ENCODE data around the gene B4GALT2. TPM values are rescaled to one million over a fixed set of nuclear protein-coding genes. Genes with fewer than 3 reads are reported as not detected.

Gene B4GALT2
- total RNA-seq, 4 donors from 2014 or later = 45.3 to 94.5 (median 77.5) TPM

DNA sequence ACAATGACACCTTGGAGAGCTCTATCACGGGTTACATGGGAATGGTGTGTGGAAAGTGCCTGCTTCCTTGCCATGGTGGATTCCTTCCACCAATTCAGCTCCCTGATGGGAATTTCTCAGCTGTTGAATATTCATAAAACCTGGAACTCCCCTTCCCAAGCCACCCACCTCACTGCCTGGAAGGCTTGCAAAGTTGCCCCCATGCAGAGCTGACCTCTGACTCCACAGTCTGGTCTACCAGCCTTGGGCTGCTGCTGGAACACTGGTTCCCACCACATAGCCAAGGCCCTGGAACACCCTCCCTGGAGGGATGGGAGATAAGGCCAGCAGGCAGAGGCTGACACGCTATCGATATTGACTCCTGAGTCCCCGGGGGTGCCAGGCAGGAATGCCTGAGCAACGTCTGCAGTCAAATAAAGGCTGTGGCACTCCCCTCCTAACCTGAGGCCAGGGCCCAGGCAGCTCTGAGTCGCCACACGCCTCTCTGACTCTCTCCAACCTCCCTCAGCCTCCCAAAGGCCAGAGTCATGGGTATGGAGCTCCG, 21.2 kb downstream of the B4GALT2 start:
- Histone ChIP-seq H3K9me3 (no peaks in the 10 kb centered on the region), H3K27ac (replicated peaks in 1 of 4) (no peak overlapping the region), H3K4me3 (no peak overlapping the region), H3K36me3 (peaks cover 0 to 59% (median 19%) of the 10 kb centered on the region in 4 donors), H3K27me3 (no peaks in the 10 kb centered on the region), H3K4me1 (peaks cover 0 to 15% (median 6%) of the 10 kb centered on the region in 4 donors)
- WGBS = 93% methylated on average over 8 of the region's 8 CpGs
- TF ChIP-seq EP300 (IDR thresholded peaks at IDR 0.05) = no peak
- TF ChIP-seq, protein P1, sequence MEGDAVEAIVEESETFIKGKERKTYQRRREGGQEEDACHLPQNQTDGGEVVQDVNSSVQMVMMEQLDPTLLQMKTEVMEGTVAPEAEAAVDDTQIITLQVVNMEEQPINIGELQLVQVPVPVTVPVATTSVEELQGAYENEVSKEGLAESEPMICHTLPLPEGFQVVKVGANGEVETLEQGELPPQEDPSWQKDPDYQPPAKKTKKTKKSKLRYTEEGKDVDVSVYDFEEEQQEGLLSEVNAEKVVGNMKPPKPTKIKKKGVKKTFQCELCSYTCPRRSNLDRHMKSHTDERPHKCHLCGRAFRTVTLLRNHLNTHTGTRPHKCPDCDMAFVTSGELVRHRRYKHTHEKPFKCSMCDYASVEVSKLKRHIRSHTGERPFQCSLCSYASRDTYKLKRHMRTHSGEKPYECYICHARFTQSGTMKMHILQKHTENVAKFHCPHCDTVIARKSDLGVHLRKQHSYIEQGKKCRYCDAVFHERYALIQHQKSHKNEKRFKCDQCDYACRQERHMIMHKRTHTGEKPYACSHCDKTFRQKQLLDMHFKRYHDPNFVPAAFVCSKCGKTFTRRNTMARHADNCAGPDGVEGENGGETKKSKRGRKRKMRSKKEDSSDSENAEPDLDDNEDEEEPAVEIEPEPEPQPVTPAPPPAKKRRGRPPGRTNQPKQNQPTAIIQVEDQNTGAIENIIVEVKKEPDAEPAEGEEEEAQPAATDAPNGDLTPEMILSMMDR (IDR thresholded peaks at IDR 0.05) = no peak
- no peak for TF ChIP-seq POLR2A (IDR thresholded peaks at IDR 0.05; ENCODE audit: low read depth)
- no peak for TF ChIP-seq POLR2AphosphoS5 (IDR thresholded peaks at IDR 0.05)
- intact Hi-C loops (cut with DNase I) = loop anchor here (10.0 kb wide), 1 partner anchor 595 kb away; no protein-coding TSS in a partner anchor
- no peak for DNase-seq (ENCODE audit: extremely low spot score)

DNA sequence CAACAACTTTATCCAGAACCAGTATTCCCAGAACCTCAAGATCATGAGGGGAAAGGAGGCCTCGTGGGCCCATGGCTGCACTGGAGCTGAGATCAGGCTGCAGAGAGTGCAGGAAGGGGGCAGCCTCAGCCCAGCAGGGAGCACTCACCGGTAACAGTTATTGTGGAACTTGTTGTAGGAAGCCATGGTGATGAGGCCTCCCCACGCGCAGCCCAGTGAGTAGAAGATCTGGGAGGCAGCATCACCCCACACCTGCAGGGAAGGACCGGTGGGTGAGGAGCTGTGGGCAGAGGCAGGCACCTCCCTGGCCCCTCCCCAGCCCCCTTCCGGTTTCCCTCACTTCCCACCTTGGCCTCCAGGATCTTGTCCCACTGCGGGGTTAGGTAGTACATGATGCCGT, 23.2 kb downstream of the B4GALT2 start:
- intact Hi-C loops (cut with DNase I) = loop anchor here (10.0 kb wide), 1 partner anchor 593 kb away; no protein-coding TSS in a partner anchor
- Histone ChIP-seq H3K27ac (replicated peaks in 1 of 4) (no peak overlapping the region), H3K9me3 (no peaks in the 10 kb centered on the region), H3K4me1 (peaks cover 0 to 11% (median 7%) of the 10 kb centered on the region in 4 donors), H3K36me3 (peaks cover 0 to 64% (median 19%) of the 10 kb centered on the region in 4 donors), H3K27me3 (no peaks in the 10 kb centered on the region), H3K4me3 (no peak overlapping the region)
- WGBS = 89% methylated on average over 7 of the region's 8 CpGs
- TF ChIP-seq, protein P1 (IDR thresholded peaks at IDR 0.05) = no peak
- no peak for TF ChIP-seq POLR2AphosphoS5 (IDR thresholded peaks at IDR 0.05)
- TF ChIP-seq POLR2A (IDR thresholded peaks at IDR 0.05; ENCODE audit: low read depth) = no peak
- TF ChIP-seq EP300 (IDR thresholded peaks at IDR 0.05) = no peak
- no peak for DNase-seq (ENCODE audit: extremely low spot score)

DNA sequence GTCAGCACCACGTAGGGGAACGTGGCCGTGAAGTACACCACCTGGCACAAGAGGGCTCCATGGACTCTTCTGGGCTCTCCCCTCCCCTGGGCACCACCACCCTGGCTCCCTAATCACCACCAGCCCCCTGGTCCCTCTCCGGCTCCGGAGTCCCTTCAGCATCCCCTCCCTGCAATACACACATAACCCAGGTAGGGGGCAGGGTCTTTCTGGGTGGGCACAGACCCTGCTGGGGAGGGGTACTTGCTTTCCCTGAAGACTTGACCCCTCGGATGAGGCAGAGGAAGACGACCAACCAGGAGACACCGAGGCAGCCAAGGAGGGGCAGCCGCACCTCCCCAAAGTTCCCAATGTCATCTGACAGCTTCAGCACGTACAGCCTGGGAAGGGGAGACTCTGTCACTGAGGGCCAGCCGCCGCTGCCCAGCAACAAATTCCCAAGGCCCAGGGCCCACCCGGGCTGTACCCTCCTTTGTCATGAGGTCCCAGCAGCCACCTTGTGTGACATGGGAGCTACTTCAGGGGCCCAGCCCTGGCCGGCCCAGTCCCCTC, 23.7 kb downstream of the B4GALT2 start:
- peaks cover 0 to 9% (median 6%) of the 10 kb centered on the region in 4 donors for H3K4me1 ChIP-seq
- no peak overlapping the region for H3K27ac ChIP-seq (replicated peaks in 1 of 4)
- H3K27me3 ChIP-seq = no peaks in the 10 kb centered on the region
- no peak overlapping the region for H3K4me3 ChIP-seq
- TF ChIP-seq, protein P1 (IDR thresholded peaks at IDR 0.05) = no peak
- no peak for TF ChIP-seq POLR2AphosphoS5 (IDR thresholded peaks at IDR 0.05)
- no peak for TF ChIP-seq EP300 (IDR thresholded peaks at IDR 0.05)
- no peak for TF ChIP-seq POLR2A (IDR thresholded peaks at IDR 0.05; ENCODE audit: low read depth)
- H3K36me3 ChIP-seq = peaks cover 0 to 64% (median 19%) of the 10 kb centered on the region in 4 donors
- WGBS = 84% methylated on average over 12 of the region's 14 CpGs
- intact Hi-C loops (cut with DNase I) = loop anchor here (10.0 kb wide), 1 partner anchor 592 kb away; no protein-coding TSS in a partner anchor
- H3K9me3 ChIP-seq = no peaks in the 10 kb centered on the region
- DNase-seq (ENCODE audit: extremely low spot score) = no peak

DNA sequence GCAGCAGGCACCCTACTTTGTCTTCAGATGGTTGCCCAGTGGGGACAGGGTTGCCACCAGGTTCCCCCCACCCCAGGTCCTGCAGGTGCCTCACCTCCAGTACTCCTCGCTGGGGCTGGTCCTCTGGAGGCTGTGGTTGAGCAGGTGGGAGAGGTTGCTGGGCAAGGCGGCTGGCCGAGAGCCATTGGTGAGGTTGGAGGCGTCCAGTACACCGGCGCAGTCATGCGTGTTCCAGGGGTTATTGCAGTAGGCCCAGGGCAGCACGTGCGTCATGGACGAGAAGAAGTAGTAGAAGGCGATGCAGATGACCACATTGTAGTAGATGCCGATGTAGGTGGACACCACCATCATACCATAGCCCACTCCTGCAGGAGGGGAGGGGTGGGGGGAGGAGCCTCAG, 29.2 kb downstream of the B4GALT2 start:
- Histone ChIP-seq H3K36me3 (peaks cover 0 to 26% (median 6%) of the 10 kb centered on the region in 4 donors), H3K4me3 (no peak overlapping the region), H3K27me3 (no peaks in the 10 kb centered on the region), H3K27ac (replicated peaks in 1 of 4) (no peak overlapping the region), H3K9me3 (no peaks in the 10 kb centered on the region), H3K4me1 (peaks cover 0 to 24% (median 8%) of the 10 kb centered on the region in 4 donors)
- no peak for DNase-seq (ENCODE audit: extremely low spot score)
- WGBS = 96% methylated on average over 9 of the region's 12 CpGs
- intact Hi-C loops (cut with DNase I) = loop anchor here (10.0 kb wide), 1 partner anchor 587 kb away; no protein-coding TSS in a partner anchor
- TF ChIP-seq POLR2AphosphoS5 (IDR thresholded peaks at IDR 0.05) (no peak), EP300 (IDR thresholded peaks at IDR 0.05) (no peak), POLR2A (IDR thresholded peaks at IDR 0.05; ENCODE audit: low read depth) (no peak)
- TF ChIP-seq, protein P1 (IDR thresholded peaks at IDR 0.05) = no peak
